HG03196 (cell line): Measurements from ENCODE around the gene ETFA.

ENCODE experiments used
- ATAC-seq: cut with Tn5 transposase; IDR thresholded peaks from one replicate; pipeline ENCODE4 v1.9.1; 2021; ENCODE audit not compliant: unreplicated experiment

Gene ETFA

DNA sequence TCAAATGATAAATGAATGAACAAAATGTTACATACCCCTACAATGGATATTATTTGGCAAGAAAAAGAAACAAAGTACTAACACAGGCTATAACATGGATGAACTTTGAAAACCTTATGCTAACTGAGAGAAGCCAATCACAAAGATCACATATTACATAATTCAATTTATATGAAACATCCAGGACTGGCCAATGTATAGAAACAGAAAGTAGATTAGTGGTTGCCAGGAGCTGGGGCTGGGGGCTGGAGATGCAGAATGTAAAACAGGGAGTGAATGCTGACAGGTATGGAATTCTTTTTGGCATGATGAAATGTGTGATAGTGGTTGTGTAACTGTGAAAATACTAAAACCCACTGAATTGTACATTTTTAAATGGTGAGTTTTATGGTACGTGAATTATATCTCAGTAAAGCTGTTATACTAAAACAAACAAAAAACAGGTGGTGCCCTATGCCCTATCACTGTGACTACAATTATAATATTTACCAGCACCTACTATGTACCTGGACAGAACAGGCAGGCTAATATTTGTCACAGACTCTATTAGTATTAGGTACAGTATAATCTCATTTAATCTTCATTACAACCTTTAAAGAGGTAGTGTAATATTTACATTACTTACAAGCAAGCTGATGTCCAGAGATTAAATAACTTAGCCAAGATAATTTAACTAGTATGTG lies 90.0 kb downstream of the ETFA start:
- no peak for ATAC-seq

DNA sequence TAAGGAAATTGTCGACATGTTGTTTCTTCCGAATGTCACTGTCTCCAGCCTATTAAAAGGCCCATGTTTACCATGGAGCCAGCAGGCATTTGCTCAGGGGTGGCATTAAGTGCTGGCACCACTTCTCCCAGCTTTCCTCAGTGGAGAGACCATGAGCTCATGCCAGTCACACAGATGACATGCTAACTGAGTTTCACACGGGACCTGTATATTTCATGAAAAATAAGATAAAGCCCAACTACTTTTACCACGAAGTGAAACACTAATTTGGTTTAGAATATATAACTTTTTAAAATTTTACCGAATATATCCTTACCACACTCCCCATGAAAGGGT lies 93.4 kb downstream of the ETFA start:
- no peak for ATAC-seq

DNA sequence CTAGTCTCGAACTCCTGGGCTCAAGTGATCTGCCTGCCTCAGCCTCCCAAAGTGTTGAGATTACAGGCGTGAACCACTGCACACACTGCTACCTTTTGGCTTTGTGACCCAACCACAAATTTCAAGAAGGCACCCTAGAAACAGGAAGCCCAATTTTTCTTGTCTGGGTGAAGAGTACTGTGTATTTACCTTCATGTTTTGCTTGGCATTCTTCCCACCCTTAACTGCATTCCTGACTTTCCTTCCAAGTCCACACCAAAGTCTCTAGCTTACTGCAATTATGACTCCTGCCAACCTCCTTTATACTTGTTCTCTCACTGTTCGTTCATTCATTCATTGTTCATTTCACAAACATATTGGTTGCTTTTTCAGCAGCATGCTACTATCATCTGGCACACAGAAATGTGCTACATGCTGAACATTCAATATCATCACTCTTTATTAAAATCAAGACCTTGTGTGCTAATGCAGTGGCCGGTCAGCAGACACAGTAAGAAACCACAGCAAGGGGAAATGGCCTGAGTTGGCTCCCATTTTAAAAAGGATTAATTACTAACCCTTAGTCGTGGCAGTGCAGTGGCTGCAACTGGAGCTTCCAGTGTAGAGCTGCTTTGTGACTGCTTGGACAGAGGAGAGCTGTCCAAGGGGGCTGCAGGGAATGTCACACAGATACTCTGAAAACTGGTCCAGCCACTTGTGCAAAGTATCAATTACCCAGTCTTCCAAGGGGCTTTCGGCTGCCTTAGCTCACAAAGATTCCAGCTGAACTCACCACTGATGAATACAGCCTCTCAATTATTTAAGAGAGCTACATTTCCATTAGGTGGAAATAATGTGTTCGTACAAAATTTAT lies 94.0 kb downstream of the ETFA start:
- no peak for ATAC-seq

DNA sequence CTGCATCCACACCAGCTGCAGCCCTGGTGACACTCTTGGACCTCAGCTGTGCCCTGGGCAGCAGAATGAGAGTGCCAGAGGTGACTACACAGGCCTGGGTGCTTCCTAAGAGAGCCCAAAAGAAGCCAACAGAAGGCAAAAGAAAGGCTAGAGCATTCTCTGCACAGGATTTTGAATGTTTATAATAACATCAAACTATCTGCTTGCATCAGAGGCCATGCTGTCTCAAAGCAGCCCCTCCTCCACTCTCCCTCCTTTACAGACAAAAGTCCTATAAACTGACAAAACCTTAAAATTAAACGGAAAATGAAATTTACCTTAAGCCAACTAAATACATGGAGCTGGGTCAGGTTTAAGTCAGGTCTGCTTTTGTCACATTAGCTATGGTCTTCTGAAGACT lies 95.6 kb downstream of the ETFA start:
- no peak for ATAC-seq

DNA sequence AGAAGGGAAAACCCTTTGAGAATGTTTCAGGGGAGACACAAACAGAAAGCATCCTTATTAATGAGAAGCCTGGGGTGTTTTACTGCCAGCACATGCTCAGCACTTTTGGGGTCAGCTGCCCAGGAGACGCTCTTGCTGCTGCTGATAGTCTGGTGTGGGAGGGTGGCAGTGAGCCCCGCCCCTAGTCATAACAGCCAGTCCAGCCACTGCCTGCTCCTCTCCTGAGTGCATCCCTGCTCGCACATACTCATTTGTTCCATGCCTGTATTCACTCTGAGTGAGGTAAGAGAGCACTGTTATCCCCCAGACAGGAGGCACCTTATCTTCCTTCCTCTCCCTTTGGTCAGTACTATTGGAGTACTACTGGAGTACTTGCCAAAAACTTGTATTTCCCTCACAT lies 101.3 kb downstream of the ETFA start:
- no peak for ATAC-seq

DNA sequence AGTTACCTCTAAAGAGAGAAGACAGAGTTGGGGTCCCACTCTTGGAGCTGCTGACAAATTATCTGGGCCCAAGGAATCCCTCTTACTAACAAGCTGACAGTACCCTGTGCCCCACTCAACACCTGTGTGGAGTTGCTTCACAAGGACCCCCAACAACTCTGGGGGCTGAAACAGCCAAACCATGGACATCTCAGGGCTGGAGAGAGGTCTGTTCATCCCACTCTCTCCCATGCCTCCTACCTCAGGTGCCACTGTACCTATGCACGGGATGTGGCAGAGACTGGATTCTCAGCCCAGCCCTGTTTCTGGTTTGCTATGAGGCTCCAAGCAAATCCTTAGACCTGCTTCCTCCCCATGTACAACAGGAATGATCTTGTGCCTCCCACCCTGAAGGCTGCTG lies 101.7 kb downstream of the ETFA start:
- ATAC-seq, result no peak

DNA sequence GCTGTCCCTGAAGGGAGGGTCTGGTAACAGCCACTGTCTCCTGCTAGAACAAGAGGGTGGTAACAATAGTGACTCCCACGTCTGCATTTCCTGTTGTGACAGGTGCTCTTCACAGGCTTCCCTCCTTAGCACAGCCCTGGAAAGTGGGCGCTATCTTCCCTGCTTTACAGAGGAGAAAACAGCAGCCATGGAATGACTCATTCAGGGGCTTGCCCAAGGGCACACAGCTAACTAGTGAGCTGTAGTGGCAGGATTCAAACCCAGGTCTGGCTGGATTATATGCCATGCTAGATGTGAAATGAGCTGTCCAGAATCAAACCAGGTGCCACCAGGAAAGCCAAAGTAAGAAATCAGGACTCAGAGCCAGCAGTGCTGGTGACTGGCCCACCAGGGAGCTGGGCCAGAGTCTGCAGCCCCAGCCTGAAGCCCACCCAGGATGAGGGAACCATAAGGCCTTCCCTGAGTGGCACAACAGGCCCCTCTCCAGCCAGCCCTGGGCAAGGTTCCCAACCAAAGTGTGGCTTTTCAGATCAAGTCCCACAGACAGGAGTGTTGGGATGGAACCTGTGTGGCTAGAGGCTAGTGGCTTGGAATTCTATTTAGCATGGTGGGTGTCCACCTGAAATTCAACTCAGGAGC lies 102.4 kb downstream of the ETFA start:
- no peak for ATAC-seq

DNA sequence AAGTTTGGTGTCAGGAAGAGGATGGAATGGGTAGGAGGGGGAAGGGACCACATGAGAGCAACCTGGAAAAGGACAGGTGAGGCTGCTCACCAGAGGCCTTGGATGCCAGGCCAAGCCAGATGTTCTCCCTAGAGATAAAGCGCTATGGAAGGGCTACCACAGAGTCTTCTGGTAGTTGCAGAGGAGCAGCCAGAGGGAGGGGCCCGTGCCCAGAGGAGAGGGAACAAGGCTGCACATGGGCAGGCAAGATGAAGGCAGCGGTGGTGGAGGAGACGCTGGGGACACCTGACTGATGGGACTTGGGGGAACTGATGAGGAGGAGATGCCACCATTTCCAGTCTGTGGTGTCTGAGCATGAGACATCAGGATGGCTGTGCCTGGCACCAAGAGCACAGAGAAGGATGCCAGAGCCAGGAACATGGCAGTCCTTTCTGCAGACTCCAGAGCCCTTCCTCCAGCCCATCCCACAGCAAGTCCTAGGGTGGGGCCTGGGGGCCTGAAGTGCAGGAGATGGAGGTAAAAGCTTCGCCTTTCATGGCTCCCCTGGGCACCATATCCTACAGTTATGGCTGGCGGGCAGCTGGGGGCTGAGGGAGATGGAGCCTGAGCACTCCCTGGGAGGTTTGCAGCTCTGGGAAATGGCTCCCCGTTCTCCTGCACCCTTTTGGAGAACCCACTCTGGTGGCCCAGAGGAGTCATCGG lies 103.0 kb downstream of the ETFA start:
- ATAC-seq, result no peak

DNA sequence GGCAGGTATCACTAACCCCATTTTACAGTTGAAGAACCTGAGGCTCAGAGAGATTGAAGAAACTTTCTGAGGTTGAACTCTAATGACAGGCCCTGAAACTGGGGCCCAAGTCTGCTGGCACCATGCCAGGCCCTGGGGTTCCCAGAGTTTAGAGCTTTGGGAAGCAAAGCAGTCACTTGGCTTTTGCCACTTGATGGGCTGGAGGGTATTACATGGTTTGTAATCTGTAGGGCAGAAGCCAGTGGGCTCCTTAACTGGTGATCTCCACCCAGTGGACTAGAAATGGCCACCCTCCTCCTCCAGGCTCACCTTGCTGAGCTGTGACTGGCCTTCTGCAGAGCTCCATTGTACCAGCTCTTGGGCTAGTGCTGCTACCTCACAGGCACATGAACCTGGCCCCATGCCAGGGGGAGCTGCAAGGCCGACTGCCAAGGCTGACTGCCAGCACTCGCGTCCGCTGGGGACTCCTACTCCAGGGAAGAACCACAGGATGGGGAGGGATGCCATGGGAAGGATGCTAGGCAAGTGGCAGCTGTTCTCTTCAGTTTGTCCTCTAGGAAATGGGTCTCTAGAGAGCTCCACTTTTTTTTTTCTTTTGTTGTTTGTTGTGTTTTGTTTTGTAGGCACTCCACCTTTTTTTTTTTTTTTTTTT lies 104.8 kb downstream of the ETFA start:
- ATAC-seq, result no peak

DNA sequence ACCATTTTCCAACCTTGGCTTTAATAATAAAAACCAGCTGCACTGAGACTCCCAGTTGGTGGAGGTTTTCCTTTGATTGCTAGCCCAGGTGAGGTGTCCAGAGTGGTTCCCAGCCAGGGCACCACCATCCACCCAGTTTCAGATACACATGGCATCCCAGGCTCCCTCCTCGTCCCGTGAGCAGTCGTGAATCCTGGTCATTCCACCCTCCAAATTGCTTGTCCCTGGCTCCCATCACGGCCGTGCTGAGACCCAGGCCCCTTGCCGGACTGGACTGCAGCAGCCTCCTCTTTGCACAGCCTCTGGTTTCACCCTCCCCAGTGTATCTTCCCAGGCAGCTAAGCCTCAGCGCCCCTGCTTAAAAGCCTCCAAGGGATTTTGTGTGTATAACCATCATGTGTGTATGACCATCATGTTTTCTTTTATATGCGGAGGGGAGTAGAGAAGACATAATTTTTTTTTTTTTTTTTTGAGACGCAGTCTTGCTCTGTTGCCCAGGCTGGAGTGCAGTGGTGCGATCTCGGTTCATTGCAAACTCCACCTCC lies 106.3 kb downstream of the ETFA start:
- no peak for ATAC-seq

DNA sequence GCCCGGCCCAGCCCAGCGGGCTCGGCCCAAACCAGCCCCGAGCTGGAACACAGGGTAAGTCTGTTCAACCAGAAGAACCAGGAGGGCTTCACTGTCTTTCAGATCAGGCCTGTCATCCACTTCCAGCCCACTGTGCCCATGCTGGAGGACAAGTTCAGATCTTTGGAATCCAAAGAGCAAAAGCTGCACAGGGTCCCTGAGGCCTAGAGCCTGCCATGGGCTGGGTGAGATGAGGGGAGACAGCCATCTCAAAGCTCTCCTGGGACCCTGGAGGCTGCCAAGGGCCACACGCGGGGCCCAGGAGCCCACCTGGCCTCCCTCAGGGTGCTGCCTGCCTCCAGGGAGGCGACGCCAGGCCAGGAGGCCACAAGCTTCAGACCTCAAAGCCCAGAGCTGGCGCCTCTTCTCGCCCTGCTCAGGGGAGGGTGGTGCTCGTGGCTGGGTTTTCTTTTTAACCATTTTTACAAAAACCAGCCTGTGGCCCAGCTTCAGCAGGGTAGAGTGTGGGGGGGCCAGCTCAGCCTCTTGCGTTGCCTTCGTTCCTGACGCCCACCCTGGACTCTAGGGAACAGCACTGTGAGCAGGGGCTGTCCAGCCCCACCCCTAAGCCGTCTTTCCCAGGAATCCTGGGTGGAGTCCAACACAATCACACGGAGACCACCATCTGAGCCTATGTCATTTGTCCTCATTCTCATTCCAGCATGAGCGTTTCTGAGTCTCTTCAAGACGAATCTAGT lies 107.0 kb downstream of the ETFA start:
- no peak for ATAC-seq

DNA sequence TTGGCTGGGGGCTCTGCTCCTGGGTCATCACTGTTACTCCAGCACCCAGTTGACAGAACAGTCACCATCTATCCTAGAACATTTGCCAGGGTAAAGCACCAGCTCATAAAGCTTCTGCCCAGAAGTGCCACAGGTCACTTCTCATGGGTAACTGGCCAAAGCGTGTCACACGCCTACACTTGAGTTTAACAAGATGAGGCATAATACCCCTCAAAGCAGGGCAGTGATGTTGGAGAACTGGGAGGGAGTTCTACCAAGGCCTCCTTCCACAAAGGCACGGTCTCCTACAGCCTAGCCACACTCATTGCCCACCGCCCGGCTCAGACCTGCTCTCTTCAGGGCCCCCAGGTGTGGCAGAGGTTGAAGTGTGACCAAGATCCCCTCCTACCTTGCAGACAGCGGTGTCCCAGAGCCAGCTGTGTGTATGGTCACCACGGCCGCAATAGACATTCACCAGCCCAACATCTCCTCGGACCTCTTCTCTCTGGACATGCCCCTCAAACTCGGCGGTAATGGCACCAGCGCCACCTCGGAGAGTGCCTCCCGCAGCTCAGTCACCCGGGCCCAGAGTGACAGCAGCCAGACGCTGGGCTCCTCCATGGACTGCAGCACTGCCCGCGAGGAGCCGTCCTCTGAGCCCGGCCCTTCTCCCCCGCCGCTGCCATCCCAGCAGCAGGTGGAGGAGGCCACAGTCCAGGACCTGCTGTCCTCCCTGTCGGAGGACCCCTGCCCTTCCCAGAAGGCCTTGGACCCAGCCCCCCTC lies 107.7 kb downstream of the ETFA start:
- ATAC-seq, result no peak

DNA sequence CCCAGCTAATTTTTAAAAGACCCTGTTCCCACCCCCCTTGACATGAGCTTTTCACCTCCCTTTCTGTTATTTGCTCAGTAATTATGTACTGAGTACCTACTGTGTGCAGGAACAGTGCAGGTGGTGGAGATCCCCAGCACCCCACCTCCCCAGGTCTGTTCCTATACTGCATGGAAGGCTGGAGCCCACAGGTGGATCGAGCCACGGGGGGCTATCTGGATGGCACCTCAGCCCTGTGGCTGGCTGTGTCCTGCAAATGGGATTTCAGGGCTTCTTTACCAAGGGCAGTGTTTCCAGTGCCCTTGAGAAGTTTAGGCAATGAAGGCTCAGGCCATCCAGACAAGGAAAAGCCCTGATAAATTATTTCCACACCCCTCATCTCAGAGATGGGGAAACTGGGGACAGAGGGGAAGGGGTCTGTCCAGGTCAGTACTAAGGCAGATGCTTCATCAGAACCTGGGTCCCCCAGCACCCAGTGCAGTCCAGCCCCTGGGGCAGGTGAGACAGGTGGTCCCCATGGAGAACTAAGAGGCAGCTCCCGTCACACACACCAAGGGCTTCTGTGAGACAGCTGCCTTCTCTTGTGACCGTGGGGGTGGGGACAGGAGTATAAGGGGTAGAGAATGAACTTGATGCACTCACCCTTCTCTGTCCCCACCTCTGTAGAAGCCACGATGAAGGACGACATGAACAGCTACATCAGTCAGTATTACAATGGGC lies 109.6 kb downstream of the ETFA start:
- ATAC-seq, result no peak

DNA sequence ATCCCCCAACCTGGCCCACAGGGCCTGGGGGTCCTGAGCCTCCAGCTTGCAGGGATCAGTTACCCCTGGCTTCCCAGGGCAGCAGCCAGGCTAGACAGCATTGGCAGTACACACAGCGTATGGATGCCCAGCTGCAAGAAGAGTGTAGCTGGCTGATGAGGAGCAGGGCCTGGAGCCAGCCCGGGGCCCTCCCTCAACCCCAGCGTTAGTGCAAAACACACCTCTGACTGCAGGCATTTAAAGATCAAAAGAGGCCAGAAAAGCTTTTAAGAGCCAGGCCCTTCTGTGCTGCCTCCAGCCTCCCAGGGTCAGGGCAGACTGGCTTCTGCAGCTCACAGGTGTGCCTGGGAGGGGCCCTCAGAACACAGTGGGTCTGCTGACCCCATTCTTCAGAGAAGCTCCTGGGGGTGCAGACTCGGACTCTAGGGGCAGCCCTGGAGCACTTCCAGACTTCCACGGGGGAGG lies 110.6 kb downstream of the ETFA start:
- no peak for ATAC-seq

DNA sequence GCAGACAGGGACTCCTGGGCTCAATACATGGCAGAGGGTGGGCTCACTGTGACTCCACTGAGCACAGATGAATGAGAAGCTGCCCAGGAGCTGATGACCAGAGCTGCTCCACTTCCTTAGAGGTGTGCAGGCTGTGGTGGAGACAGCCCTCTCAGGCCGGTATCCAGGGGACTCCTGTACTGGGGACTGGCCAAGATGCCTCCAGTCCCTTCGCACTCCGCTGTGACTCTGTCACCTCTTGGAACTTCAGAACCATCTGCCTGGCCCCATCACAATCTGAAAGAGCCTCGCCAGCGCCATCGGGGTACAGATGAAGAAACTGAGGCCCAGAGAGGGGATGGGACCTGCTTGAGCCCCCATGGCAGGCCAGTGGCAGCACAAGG lies 111.2 kb downstream of the ETFA start:
- ATAC-seq, result no peak

DNA sequence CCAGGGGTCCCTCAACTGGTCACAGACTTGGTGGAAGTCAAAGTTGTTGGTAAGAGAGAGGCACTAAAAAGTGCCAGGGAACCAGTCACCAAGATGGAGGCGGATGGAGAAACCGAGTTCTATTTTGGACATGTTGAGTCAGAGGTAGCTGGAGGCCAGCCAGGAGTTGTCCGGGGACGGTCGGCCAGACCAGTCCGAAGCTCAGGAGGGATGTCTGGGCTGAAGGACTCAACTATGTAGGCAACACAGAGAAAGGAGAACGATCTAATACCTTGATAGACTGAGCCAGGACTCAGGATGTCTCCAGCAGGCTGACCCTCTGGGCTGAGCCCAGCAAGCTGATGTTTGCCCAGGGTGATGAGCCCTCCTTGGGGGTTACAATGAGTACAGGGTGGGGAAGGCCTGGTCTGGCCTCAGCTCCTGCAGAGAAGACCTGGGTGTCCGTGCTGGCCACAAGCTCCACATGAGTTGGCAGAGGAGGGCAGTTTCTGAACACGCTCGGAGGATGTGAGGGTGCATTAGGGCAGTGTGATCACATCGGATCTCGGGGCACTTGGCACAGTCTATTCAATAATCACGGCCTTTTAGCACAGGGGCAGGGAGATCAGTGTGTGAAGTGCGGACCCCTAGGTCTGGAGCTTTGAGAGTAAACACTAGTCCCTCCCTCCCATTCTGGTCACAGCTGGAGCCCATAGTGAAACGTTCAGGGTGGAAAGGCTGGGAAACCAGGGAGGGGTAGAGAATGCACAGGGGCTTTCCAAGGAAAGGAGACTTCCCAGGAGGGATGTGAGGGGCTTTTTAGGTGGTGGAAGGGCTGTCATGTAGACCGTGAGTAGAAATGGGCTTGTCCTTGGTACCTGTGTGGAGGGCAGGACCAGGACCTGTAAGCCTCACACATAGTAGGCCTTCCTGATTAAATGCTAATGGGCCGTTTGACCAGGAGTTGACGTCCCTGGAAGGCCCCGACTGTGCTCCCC lies 111.9 kb downstream of the ETFA start:
- no peak for ATAC-seq

DNA sequence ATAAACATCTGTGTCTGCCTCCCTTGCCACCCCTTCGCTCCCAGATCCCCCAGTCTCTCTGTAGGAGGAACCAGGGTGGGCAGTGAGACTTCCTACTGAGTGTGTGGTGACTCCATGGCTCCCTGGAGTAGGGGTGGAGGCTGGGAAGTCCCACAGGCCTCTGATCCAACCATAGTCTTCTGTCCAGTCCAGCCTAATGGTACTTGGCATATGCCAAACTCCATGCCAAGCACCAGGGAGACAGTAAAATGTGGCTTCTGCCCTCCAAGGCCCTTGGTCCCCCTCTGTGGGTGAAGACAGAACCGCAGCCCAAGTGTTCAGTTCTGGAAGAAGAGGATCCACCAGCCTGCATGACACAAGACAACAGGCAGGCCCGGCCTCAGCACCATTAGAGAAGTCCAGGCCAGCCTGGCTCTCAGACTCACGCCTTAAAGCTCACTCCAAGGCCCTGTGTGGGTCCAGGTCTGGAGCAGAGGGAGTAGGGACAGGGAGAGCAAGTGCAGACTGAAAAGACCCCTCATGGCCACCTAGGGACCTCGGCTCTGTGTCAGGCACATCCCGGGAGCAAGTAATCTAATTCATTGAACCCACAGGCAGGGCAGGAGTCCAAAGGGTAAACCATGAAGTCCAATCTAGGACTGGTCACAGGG lies 112.7 kb downstream of the ETFA start:
- ATAC-seq, result no peak
